Stimulated activated CD8-positive, alpha-beta memory T cell treated with anti-CD3 and anti-CD28 coated beads, Interleukin-7, amount 100 ng/mL, for 4 hours (primary cell): ENCODE measurements around the gene IQSEC1.

Experiments used
- DNase-seq, 2 donors: peaks; one replicate each; pipeline ENCODE4 v3.0.0-alpha.2; 2020; ENCODE audit warnings: low read depth in 2 of 2

IQSEC1 gene

GRCh38 chr3:12935023-12935860 lies 138.0 kb downstream of the IQSEC1 start:
- DNase-seq = no peak

GRCh38 chr3:12934431-12934830 lies 138.8 kb downstream of the IQSEC1 start:
- DNase-seq = no peak

GRCh38 chr3:12933901-12934300 lies 139.3 kb downstream of the IQSEC1 start:
- no peak for DNase-seq

GRCh38 chr3:12932754-12933153 lies 140.5 kb downstream of the IQSEC1 start:
- DNase-seq = no peak

- no peak for DNase-seq
Observed at GRCh38 chr3:12932347-12932746, 140.9 kb downstream of the IQSEC1 start.

- DNase-seq = no peak
Observed at GRCh38 chr3:12931273-12931905, 141.8 kb downstream of the IQSEC1 start.

- DNase-seq = no peak
Observed at GRCh38 chr3:12929801-12930200, 143.4 kb downstream of the IQSEC1 start.

GRCh38 chr3:12926660-12927059 lies 146.6 kb downstream of the IQSEC1 start:
- no peak for DNase-seq

- no peak for DNase-seq
Observed at GRCh38 chr3:12925648-12926047, 147.6 kb downstream of the IQSEC1 start.

- no peak for DNase-seq
Observed at GRCh38 chr3:12924437-12924836, 148.8 kb downstream of the IQSEC1 start.

- DNase-seq = no peak
Observed at GRCh38 chr3:12922881-12923431, 150.3 kb downstream of the IQSEC1 start.

- no peak for DNase-seq
Observed at GRCh38 chr3:12922306-12922705, 150.9 kb downstream of the IQSEC1 start.

GRCh38 chr3:12921736-12922135 lies 151.5 kb downstream of the IQSEC1 start:
- no peak for DNase-seq

- DNase-seq = no peak
Observed at GRCh38 chr3:12920967-12921366, 152.3 kb downstream of the IQSEC1 start.

- DNase-seq = no peak
Observed at GRCh38 chr3:12919205-12919604, 154.0 kb downstream of the IQSEC1 start.

GRCh38 chr3:12918231-12918630 lies 155.0 kb downstream of the IQSEC1 start:
- no peak for DNase-seq

- peak; percentile 8 to 44 for DNase-seq
Observed at GRCh38 chr3:12916159-12916558, 157.1 kb downstream of the IQSEC1 start.

GRCh38 chr3:12914088-12914487 lies 159.1 kb downstream of the IQSEC1 start:
- DNase-seq = no peak

GRCh38 chr3:12911881-12912415 lies 161.3 kb downstream of the IQSEC1 start:
- DNase-seq = no peak

GRCh38 chr3:12910356-12911099 lies 162.7 kb downstream of the IQSEC1 start:
- no peak for DNase-seq

GRCh38 chr3:12909710-12910109 lies 163.5 kb downstream of the IQSEC1 start:
- DNase-seq = no peak

GRCh38 chr3:12908859-12909258 lies 164.4 kb downstream of the IQSEC1 start:
- DNase-seq = no peak
